ENCODE data around the gene YEATS2.

YEATS2 gene

DNA sequence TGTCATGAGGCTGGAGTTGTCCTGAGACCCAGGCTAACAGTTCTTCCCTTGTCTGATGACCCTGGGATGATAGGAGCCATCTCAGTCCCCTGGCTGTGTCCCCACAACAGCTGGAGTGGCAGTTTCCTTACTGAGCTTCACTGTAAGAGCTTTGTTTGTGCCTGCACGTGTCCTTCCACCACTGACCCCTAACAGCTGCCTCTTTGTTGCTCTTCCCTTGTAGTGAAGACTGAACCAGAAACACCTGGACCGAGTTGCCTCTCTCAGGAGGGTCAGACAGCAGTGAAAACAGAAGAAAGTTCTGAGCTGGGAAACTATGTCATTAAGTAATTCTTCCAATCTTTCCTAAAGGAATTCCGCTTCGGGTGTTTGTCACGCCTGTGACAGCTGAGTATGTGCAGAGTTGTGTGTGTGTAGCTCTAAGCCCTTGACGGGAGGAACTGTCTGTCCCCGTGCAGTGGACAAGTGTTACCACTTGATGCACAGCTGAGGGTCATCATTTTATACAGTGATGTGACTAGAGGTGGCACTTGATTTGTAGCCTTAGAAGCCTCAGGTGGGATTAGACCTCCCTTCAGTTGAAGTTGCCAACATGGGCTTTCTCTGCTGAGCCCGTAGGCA lies 102.8 kb downstream of the YEATS2 start:
- in situ Hi-C loops (cut with HindIII; ENCODE audit: low pct_ligation_motif_present, low sequenced_read_pairs): no loop called here
- no peak for DNase-seq
- Histone ChIP-seq H3K27ac (no peak overlapping the region), H3K27me3 (replicated peaks) (no peaks in the 10 kb centered on the region), H3K36me3 (replicated peaks) (peaks cover 68% of the 10 kb centered on the region), H3K4me3 (ENCODE audit: low read depth, low read length) (no peak overlapping the region)
- TF ChIP-seq, protein P1, sequence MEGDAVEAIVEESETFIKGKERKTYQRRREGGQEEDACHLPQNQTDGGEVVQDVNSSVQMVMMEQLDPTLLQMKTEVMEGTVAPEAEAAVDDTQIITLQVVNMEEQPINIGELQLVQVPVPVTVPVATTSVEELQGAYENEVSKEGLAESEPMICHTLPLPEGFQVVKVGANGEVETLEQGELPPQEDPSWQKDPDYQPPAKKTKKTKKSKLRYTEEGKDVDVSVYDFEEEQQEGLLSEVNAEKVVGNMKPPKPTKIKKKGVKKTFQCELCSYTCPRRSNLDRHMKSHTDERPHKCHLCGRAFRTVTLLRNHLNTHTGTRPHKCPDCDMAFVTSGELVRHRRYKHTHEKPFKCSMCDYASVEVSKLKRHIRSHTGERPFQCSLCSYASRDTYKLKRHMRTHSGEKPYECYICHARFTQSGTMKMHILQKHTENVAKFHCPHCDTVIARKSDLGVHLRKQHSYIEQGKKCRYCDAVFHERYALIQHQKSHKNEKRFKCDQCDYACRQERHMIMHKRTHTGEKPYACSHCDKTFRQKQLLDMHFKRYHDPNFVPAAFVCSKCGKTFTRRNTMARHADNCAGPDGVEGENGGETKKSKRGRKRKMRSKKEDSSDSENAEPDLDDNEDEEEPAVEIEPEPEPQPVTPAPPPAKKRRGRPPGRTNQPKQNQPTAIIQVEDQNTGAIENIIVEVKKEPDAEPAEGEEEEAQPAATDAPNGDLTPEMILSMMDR (IDR thresholded peaks at IDR 0.05; ENCODE audit: low read depth, low read length, missing control alignments): no peak

DNA sequence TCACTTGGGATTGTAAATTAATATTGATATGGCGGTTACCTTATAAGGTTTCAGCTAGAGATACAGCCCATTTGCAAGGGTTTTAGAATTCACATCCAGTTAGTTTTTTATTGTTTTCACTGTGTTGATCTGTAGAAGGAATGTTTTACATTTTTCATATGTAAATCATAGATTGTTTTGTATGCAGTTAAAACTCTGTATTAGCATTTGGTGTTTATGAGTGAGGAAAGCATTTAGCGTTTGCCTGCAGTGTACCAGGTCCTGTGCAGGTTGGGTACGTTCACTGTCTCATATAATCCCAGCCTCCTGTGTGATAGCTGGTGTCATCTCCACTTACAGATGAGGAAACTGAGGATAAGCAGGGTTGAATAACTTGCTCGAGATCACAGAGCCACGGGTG lies 104.0 kb downstream of the YEATS2 start:
- TF ChIP-seq, protein P1 (IDR thresholded peaks at IDR 0.05; ENCODE audit: low read depth, low read length, missing control alignments): no peak
- H3K36me3 ChIP-seq (replicated peaks): peaks cover 75% of the 10 kb centered on the region
- H3K27me3 ChIP-seq (replicated peaks): no peaks in the 10 kb centered on the region
- in situ Hi-C loops (cut with HindIII; ENCODE audit: low pct_ligation_motif_present, low sequenced_read_pairs): no loop called here
- no peak overlapping the region for H3K27ac ChIP-seq
- no peak overlapping the region for H3K4me3 ChIP-seq (ENCODE audit: low read depth, low read length)
- no peak for DNase-seq

DNA sequence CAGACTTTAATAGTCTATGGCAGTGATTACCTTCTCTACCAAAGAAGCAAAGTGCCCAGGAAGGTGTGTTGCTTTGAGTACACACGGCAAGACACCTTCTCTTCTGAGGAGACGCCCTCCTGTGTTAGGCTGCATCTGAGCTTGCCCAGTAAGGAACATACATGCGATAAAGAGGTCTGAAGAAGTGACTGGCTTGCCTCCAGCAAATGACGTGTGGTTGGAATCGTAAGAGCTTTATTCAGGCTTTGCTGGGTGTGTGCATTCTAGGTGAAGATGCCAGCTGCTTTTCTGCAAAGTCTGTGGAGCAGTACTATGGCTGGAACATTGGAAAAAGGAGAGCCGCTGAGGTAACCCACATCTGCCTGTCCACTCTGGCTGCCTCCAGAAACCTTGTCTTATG lies 105.4 kb downstream of the YEATS2 start:
- Histone ChIP-seq H3K36me3 (replicated peaks) (peaks cover 83% of the 10 kb centered on the region), H3K27me3 (replicated peaks) (no peaks in the 10 kb centered on the region), H3K27ac (no peak overlapping the region), H3K4me3 (ENCODE audit: low read depth, low read length) (no peak overlapping the region)
- no peak for DNase-seq
- in situ Hi-C loops (cut with HindIII; ENCODE audit: low pct_ligation_motif_present, low sequenced_read_pairs): no loop called here
- TF ChIP-seq, protein P1 (IDR thresholded peaks at IDR 0.05; ENCODE audit: low read depth, low read length, missing control alignments): no peak

DNA sequence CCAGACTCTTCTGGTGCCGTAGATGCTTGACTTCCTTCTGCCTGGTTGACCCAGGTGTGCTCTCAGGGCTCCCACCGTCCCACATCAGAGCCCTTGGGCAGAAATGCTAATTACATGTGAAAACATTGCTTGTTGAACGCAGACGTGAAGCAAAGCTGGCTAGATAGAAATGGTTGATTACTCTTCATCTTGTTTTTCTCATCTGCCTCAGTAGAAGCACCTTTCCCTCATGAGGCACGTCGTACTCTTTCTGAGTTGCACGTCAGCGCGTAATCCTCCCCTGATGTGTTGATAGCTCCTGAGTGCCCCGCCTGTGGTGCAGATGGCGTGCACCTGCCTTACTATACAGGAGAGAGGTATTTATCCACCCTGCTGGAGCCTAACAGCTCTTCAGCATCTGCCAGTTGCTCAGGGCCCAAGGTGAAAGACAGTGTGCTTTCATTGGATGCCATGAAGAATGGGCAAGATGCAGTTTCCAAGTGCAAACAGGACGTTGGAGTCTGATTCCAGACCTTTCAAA lies 109.7 kb downstream of the YEATS2 start:
- H3K4me3 ChIP-seq (ENCODE audit: low read depth, low read length): no peak overlapping the region
- H3K27ac ChIP-seq: no peak overlapping the region
- no peaks in the 10 kb centered on the region for H3K27me3 ChIP-seq (replicated peaks)
- H3K36me3 ChIP-seq (replicated peaks): peaks cover 86% of the 10 kb centered on the region
- in situ Hi-C loops (cut with HindIII; ENCODE audit: low pct_ligation_motif_present, low sequenced_read_pairs): no loop called here
- DNase-seq: no peak
- TF ChIP-seq, protein P1 (IDR thresholded peaks at IDR 0.05; ENCODE audit: low read depth, low read length, missing control alignments): no peak

DNA sequence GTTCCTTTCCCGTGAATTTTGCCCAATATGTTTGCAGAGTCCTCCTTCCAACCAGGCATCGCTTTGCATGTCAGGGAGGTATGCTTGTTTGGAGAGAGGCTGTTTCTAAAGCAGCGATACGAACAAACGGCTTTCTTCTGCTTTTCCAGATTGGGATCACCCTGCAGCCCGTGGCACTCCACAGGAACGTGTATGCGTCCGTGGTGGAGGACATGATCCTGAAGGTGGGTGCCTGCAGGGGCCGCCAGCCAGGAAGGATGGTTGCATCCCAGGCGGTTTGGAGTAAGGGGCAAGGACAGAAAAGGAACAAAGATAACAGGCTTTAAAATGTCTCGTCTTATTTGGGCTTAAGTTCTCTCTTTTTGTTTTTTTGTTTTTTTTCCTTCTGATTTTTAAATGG lies 110.3 kb downstream of the YEATS2 start:
- no peaks in the 10 kb centered on the region for H3K27me3 ChIP-seq (replicated peaks)
- in situ Hi-C loops (cut with HindIII; ENCODE audit: low pct_ligation_motif_present, low sequenced_read_pairs): no loop called here
- DNase-seq: no peak
- TF ChIP-seq, protein P1 (IDR thresholded peaks at IDR 0.05; ENCODE audit: low read depth, low read length, missing control alignments): no peak
- H3K36me3 ChIP-seq (replicated peaks): peaks cover 81% of the 10 kb centered on the region
- no peak overlapping the region for H3K27ac ChIP-seq
- H3K4me3 ChIP-seq (ENCODE audit: low read depth, low read length): no peak overlapping the region

DNA sequence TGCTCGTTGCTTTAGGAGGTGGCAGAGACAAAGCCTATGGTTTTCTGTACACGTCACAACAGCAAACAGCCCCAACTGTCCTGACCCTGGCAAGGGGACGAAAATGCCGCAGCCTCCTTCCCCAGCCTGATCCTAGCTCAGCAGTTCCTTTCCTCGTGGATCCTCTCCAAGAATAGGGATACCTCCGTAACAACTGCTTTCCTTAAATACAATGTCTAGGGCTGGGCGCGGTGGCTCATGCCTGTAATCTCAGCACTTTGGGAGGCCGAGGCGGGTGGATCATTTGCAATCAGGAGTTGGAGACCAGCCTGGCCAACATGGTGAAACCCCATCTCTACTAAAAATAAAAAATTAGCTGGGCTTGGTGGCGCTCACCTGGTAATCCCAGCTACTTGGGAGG lies 110.8 kb downstream of the YEATS2 start:
- in situ Hi-C loops (cut with HindIII; ENCODE audit: low pct_ligation_motif_present, low sequenced_read_pairs): no loop called here
- Histone ChIP-seq H3K36me3 (replicated peaks) (peaks cover 76% of the 10 kb centered on the region), H3K27ac (no peak overlapping the region), H3K27me3 (replicated peaks) (no peaks in the 10 kb centered on the region), H3K4me3 (ENCODE audit: low read depth, low read length) (no peak overlapping the region)
- TF ChIP-seq, protein P1 (IDR thresholded peaks at IDR 0.05; ENCODE audit: low read depth, low read length, missing control alignments): no peak
- no peak for DNase-seq
